Endothelial cell (in vitro differentiated cells): ENCODE data around the gene COBLL1. TPM values are rescaled to one million over a fixed set of nuclear protein-coding genes. Genes with fewer than 3 reads are reported as not detected.

Experiments
- DNase-seq: peaks from one replicate; pipeline ENCODE4 v3.0.0; 2021; ENCODE audit warnings: low spot score
- H3K27ac Mint-ChIP-seq: one replicate; pipeline ENCODE4 v1.8.0; 2021; ENCODE audit warnings: mixed read lengths, inconsistent platforms; ENCODE audit not compliant: unreplicated experiment
- H3K27me3 Mint-ChIP-seq: one replicate; pipeline ENCODE4 v1.8.0; 2021; ENCODE audit warnings: mild to moderate bottlenecking, moderate library complexity, mixed read lengths, inconsistent platforms; ENCODE audit not compliant: unreplicated experiment
- H3K36me3 Mint-ChIP-seq: one replicate; pipeline ENCODE4 v1.8.0; 2021; ENCODE audit warnings: mild to moderate bottlenecking, low read depth, mixed read lengths, inconsistent platforms; ENCODE audit not compliant: unreplicated experiment
- H3K4me1 Mint-ChIP-seq: one replicate; pipeline ENCODE4 v1.8.0; 2021; ENCODE audit warnings: mild to moderate bottlenecking, mixed read lengths, inconsistent platforms; ENCODE audit not compliant: unreplicated experiment
- H3K4me3 Mint-ChIP-seq: one replicate; pipeline ENCODE4 v1.8.0; 2021; ENCODE audit warnings: mild to moderate bottlenecking, mixed read lengths, inconsistent platforms; ENCODE audit not compliant: unreplicated experiment
- H3K9me3 Mint-ChIP-seq: one replicate; pipeline ENCODE4 v1.8.0; 2021; ENCODE audit warnings: mixed read lengths, inconsistent platforms; ENCODE audit not compliant: unreplicated experiment
- total RNA-seq: library from RNA; stranded (reverse); fragmentation: NEBNext Ultra II Directional; extraction: Animal tissue kit (Norgen Biotek cat#: 25700); gene quantifications from one replicate; pipeline ENCODE4 v1.2.1, GENCODE V29; 2021; ENCODE audit not compliant: unreplicated experiment
- TF ChIP-seq, protein P1 (sequence below): fragments of 200-600 bp; sonication (generic); IDR thresholded peaks from one replicate; pipeline ENCODE4 v1.5.0; 2021; ENCODE audit warnings: antibody characterized with exemption; ENCODE audit not compliant: unreplicated experiment

Gene COBLL1
- total RNA-seq, 1 donor from 2014 or later, result 46.6 TPM

DNA sequence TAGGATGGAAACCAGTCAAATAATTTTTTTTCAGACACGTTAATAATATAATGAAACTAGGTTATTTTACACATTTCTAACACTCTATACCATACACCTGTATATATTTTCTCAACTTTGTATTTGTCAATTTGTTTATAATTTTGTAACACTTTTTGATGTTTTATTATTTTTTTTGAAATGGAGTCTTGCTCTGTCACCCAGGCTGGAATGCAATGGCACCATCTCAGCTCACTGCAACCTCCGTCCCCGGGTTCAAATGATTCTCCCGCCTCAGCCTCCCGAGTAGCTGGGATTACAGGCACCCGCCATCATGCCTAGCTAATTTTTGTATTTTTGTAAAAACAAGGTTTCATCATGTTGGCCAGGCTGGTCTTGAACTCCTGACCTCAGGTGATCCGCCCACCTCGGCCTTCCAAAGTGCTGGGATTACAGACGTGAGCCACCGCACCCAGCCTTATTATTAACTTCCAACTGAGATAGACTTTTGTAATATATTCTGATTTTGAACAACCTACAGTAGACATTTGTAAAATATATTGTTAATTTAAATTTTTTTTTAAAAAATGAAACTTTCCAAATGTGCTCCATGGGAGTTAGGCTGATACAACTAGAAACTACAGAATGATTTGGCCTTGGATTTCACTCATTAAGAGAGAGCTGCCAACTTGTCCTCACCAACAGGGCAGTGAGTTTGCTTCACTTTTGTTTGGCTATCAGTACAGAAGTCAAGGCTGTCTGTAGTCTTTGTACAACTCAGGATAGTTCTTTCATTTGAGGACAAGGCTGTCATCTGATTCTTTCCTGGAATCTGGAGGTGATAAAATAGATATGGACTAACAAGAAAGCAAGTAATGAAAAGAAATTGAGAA is 33.9 kb upstream of the COBLL1 start:
- H3K4me3 Mint-ChIP-seq, result no peak overlapping the region
- TF ChIP-seq, protein P1, sequence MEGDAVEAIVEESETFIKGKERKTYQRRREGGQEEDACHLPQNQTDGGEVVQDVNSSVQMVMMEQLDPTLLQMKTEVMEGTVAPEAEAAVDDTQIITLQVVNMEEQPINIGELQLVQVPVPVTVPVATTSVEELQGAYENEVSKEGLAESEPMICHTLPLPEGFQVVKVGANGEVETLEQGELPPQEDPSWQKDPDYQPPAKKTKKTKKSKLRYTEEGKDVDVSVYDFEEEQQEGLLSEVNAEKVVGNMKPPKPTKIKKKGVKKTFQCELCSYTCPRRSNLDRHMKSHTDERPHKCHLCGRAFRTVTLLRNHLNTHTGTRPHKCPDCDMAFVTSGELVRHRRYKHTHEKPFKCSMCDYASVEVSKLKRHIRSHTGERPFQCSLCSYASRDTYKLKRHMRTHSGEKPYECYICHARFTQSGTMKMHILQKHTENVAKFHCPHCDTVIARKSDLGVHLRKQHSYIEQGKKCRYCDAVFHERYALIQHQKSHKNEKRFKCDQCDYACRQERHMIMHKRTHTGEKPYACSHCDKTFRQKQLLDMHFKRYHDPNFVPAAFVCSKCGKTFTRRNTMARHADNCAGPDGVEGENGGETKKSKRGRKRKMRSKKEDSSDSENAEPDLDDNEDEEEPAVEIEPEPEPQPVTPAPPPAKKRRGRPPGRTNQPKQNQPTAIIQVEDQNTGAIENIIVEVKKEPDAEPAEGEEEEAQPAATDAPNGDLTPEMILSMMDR, result no peak
- H3K27me3 Mint-ChIP-seq, result peaks cover 1% of the 10 kb centered on the region
- H3K36me3 Mint-ChIP-seq, result no peaks in the 10 kb centered on the region
- H3K9me3 Mint-ChIP-seq, result no peaks in the 10 kb centered on the region
- DNase-seq, result no peak
- no peaks in the 10 kb centered on the region for H3K4me1 Mint-ChIP-seq
- no peak overlapping the region for H3K27ac Mint-ChIP-seq

DNA sequence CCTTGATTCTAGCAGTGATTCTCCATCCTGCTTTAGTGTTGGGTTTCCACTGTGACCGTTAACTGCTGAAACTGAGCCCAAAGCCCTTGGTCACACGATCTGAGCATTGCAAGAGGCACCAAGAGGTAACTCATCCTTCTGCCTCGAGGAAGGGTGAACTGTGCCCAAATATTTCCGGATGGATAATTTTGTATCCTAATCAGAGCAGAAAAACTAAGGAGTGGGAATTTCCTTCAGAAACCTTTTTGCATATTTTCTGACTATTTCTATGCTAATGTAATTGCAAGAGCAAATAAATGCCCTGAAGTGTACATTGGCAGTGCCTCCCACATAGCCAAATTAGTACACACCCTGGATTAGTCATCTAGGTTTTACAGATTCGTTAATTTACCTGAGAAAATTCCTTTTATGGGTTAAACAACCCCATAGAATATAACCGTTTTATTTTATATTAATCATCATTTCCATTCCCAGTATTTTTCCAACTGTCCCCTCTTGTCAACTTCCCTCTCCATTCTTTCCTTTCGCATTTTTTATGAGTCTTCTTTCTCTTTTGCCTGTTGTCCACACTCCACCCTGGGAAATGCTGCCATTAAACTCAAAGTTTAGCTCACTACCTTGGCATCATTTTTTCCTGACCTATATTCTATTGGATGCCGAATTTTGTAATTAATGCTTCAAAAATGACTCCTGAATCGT is 31.7 kb upstream of the COBLL1 start:
- no peak for DNase-seq
- H3K36me3 Mint-ChIP-seq, result no peaks in the 10 kb centered on the region
- no peaks in the 10 kb centered on the region for H3K27me3 Mint-ChIP-seq
- H3K4me3 Mint-ChIP-seq, result no peak overlapping the region
- no peaks in the 10 kb centered on the region for H3K4me1 Mint-ChIP-seq
- TF ChIP-seq, protein P1, result no peak
- no peak overlapping the region for H3K27ac Mint-ChIP-seq
- no peaks in the 10 kb centered on the region for H3K9me3 Mint-ChIP-seq

DNA sequence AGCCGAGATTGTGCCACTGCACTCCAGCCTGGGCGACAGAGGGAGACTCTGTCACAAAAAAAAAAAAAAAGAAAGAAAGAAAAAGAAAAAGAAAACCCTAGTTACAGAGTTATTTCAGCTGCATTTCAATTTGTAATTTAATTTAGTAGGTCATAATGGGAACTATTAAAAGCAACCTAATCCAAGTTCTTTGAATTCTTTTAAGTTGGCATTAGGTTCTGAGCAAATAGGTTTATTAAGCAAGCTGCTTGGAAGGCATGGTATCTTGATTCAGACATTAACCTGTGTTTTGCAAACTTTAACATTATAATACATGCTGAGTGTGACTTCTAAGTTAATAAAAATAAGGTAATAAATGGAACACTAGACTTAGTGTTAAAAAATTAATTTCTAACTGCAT is 29.8 kb upstream of the COBLL1 start:
- no peak for DNase-seq
- H3K36me3 Mint-ChIP-seq, result no peaks in the 10 kb centered on the region
- H3K4me3 Mint-ChIP-seq, result no peak overlapping the region
- TF ChIP-seq, protein P1, result no peak
- no peaks in the 10 kb centered on the region for H3K9me3 Mint-ChIP-seq
- H3K27ac Mint-ChIP-seq, result no peak overlapping the region
- H3K4me1 Mint-ChIP-seq, result no peaks in the 10 kb centered on the region
- H3K27me3 Mint-ChIP-seq, result no peaks in the 10 kb centered on the region

DNA sequence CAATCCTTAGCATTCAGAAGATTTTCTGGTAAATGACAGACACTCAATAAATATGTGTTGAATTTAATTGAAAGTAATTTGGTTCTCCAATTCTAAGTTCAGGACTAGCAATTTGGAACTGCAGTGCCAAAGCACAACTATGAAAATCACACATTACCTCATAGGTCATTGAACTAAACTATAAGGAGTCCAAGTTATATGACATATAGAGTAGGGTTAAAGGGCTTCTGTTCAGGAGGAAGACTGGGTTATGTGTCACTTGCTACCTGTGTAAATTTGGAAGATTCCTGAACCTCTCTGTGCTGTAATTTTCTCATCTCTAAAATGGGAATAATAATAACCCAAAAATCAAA is 27.8 kb upstream of the COBLL1 start:
- TF ChIP-seq, protein P1, result no peak
- no peaks in the 10 kb centered on the region for H3K4me1 Mint-ChIP-seq

More for the DNA sequence above, 27.8 kb upstream of the COBLL1 start:
- no peak overlapping the region for H3K27ac Mint-ChIP-seq
- H3K9me3 Mint-ChIP-seq, result no peaks in the 10 kb centered on the region
- no peak overlapping the region for H3K4me3 Mint-ChIP-seq
- no peak for DNase-seq
- H3K27me3 Mint-ChIP-seq, result no peaks in the 10 kb centered on the region
- H3K36me3 Mint-ChIP-seq, result no peaks in the 10 kb centered on the region
